Left ventricle myocardium inferior (tissue), 1 donor: ENCODE measurements around the gene CAMK2D. TPM values are rescaled to one million over a fixed set of nuclear protein-coding genes. Genes with fewer than 3 reads are reported as not detected.

Source experiments
- DNase-seq: peaks from one replicate; pipeline ENCODE4 v3.0.0-alpha.2; 2020
- H3K27ac ChIP-seq: fragments of 200-600 bp; replicated peaks from 2 replicates; pipeline ENCODE4 v1.8.0; 2021
- H3K27me3 ChIP-seq: fragments of 200-600 bp; 2 replicates; pipeline ENCODE4 v1.8.0; 2021; ENCODE audit warnings: low read depth
- H3K36me3 ChIP-seq: fragments of 200-600 bp; 2 replicates; pipeline ENCODE4 v1.8.0; 2021
- H3K4me1 ChIP-seq: fragments of 200-600 bp; 2 replicates; pipeline ENCODE4 v1.8.0; 2021
- H3K4me3 ChIP-seq: fragments of 200-600 bp; 2 replicates; pipeline ENCODE4 v1.8.0; 2021; ENCODE audit warnings: mild to moderate bottlenecking, moderate library complexity
- H3K9me3 ChIP-seq: fragments of 200-600 bp; replicated peaks from 2 replicates; pipeline ENCODE4 v1.8.0; 2021
- CTCF ChIP-seq: fragments of 200-600 bp; IDR thresholded peaks from 2 replicates; pipeline ENCODE4 v1.8.0; 2021; ENCODE audit warnings: antibody characterized with exemption, mild to moderate bottlenecking, borderline replicate concordance
- intact Hi-C: fragments of 100-400 bp; cut with micrococcal nuclease; formaldehyde crosslinking; loops from one replicate; pipeline ENCODE4 v1.11.0; 2022
- total RNA-seq: library from RNA; stranded (reverse); fragmentation: NEBNext Ultra II Directional; extraction: Animal tissue kit (Norgen Biotek cat#: 25700); gene quantifications from one replicate; pipeline ENCODE4 v1.2.1, GENCODE V29; 2021
- donor health status: DM: no; HTN: yes; CAD: no; lungs with severe emphysema.

Gene CAMK2D
- total RNA-seq, 1 donor from 2014 or later: 223 TPM

DNA sequence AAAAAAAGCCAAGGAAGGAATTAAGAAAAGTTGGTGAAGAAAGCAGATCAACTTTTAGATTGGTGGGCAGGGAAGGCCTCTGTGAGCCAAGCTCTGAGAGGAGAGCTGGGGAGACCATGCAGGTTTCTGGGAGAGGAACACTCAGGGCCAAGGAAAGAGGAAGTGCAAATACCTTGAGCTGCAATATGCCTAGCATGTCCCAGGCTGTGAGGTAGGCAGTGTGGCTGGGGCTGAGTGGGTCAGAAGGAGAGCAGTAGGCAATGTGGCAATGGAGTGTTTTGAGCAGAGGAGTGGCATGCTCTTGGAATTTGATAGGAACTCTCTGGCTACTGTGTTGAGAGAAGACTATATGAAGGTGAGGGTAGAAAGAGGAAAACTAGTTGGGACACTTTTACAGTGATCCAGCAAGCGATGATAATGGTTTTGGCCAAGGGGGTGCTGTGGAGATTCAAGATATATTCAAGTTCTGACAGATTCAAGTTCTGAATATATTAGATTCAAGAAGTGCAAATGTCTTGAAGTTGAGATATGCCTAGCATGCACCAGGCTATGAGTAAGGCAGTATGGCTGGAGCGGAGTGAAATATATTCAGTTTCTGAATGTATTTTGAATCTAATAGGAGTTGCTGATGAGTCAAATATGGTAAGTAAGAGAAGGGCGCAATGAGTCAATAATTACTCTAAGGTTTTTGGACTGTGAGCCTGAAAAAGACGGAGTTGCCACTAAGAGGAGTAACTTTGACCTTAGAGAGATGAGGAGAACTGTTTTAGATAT is 172.5 kb downstream of the CAMK2D start:
- H3K4me1 ChIP-seq: peaks cover 88% of the 10 kb centered on the region
- intact Hi-C loops: no loop called here
- TF ChIP-seq CTCF: no peak
- H3K36me3 ChIP-seq: no peaks in the 10 kb centered on the region
- no peak for DNase-seq
- H3K27me3 ChIP-seq: no peaks in the 10 kb centered on the region
- H3K4me3 ChIP-seq: no peak overlapping the region
- H3K9me3 ChIP-seq: no peaks in the 10 kb centered on the region
- peak overlapping the region; percentile 23 for H3K27ac ChIP-seq

GRCh38 chr4:113587640-113588275 is 173.8 kb downstream of the CAMK2D start:
- no peaks in the 10 kb centered on the region for H3K36me3 ChIP-seq
- no peaks in the 10 kb centered on the region for H3K9me3 ChIP-seq
- no peak for DNase-seq
- H3K4me1 ChIP-seq: peaks cover 90% of the 10 kb centered on the region
- intact Hi-C loops: no loop called here
- H3K27me3 ChIP-seq: no peaks in the 10 kb centered on the region
- H3K4me3 ChIP-seq: no peak overlapping the region
- TF ChIP-seq CTCF: no peak
- H3K27ac ChIP-seq: peak overlapping the region; percentile 85

GRCh38 chr4:113587156-113587555 is 174.4 kb downstream of the CAMK2D start:
- Histone ChIP-seq H3K9me3 (no peaks in the 10 kb centered on the region), H3K4me3 (no peak overlapping the region), H3K27ac (peak overlapping the region; percentile 85), H3K36me3 (no peaks in the 10 kb centered on the region), H3K4me1 (peaks cover 91% of the 10 kb centered on the region), H3K27me3 (no peaks in the 10 kb centered on the region)
- intact Hi-C loops: no loop called here
- TF ChIP-seq CTCF: no peak
- no peak for DNase-seq

GRCh38 chr4:113586072-113586471 is 175.5 kb downstream of the CAMK2D start:
- no peak for DNase-seq
- Histone ChIP-seq H3K9me3 (no peaks in the 10 kb centered on the region), H3K27me3 (no peaks in the 10 kb centered on the region), H3K4me3 (no peak overlapping the region), H3K4me1 (peaks cover 88% of the 10 kb centered on the region), H3K36me3 (no peaks in the 10 kb centered on the region), H3K27ac (peak overlapping the region; percentile 85)
- TF ChIP-seq CTCF: no peak
- intact Hi-C loops: no loop called here

DNA sequence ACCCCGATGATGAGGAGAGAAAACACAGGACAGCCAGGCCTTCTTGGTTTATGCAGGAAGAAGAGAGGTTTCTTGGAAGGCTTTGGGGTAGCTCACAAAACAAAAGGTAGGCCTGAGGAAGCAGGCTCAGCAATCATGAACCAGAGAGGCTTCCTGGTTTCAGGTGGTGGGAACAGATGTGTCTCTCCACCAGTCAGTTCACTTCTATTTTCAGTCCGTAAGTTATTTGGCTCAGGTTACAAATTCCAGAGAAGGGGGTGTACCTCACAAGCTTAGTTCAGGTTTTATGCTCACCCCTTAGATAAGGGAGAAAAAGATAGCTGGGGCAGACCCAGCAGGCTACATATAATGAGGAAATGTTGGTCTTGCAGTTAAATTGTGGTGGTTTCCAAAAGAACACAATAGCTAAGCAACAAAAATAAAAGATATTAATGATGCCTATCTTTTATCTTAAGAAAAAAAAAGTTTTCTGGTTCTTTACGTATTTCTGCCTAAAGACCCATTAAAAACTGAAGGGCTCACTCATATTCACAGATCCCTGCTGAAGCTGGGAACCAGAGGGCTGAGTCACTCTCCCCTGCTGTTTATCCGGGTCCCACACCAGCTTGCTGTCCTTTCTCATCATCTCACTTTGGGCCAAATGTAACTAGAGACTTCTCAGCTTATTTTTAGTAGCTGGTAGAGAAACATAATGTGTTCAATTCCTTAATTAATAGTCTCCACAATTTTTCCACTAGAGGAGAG is 177.0 kb downstream of the CAMK2D start:
- intact Hi-C loops: no loop called here
- H3K4me1 ChIP-seq: peaks cover 94% of the 10 kb centered on the region
- no peak for TF ChIP-seq CTCF
- H3K36me3 ChIP-seq: no peaks in the 10 kb centered on the region
- DNase-seq: no peak
- no peak overlapping the region for H3K4me3 ChIP-seq
- no peaks in the 10 kb centered on the region for H3K9me3 ChIP-seq
- H3K27ac ChIP-seq: peak overlapping the region; percentile 85
- no peaks in the 10 kb centered on the region for H3K27me3 ChIP-seq
